ENCODE results near the gene YY1. TPM values are rescaled to one million over a fixed set of nuclear protein-coding genes. Genes with fewer than 3 reads are reported as not detected.

YY1 gene
- total and polyA plus RNA-seq, 2 donors from 2014 or later: 34.2 to 60.4 TPM

DNA sequence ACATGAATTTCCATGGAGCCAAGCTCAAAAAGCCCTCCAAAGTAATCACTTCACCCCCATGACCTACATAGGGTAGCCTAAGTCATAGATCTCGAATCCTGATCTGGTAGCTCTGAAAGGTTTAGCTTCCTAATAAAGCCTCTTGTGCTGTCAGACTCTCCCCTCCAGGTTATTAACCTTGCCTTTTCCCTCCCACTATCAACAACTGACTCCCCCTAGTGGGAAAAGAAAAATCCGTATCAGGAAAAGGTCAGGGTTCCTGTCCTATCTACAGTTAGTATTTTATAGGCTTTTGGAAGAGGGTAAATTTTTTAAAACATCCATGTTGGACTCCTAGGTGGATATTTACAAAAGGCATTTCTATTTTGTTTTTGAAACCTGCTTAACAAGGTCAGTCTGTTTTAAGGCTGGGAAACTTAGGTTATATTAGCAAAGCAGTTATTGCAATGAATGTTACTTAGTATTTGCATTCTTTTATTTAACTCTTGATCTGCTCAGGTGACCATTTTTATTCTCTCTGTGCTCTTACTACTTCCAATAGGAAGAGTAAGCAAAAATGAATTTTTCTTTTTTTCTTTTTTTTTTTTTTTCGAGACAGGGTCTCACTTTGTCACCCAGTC, 8.0 kb downstream of the YY1 start:
- H3K4me3 ChIP-seq (ENCODE audit: low read length in 3 of 3): peak overlapping the region in 2 of 3 donors; percentile 1 to 20
- peaks cover 2 to 33% (median 29%) of the 10 kb centered on the region in 3 donors for H3K4me1 ChIP-seq (ENCODE audit: control insufficient read depth in 2 of 3, insufficient read depth in 2 of 3, low read depth in 1 of 3, low read length in 3 of 3)
- no peaks in the 10 kb centered on the region for H3K27me3 ChIP-seq (ENCODE audit: control insufficient read depth, insufficient read depth, low read length)
- TF ChIP-seq, protein P1, sequence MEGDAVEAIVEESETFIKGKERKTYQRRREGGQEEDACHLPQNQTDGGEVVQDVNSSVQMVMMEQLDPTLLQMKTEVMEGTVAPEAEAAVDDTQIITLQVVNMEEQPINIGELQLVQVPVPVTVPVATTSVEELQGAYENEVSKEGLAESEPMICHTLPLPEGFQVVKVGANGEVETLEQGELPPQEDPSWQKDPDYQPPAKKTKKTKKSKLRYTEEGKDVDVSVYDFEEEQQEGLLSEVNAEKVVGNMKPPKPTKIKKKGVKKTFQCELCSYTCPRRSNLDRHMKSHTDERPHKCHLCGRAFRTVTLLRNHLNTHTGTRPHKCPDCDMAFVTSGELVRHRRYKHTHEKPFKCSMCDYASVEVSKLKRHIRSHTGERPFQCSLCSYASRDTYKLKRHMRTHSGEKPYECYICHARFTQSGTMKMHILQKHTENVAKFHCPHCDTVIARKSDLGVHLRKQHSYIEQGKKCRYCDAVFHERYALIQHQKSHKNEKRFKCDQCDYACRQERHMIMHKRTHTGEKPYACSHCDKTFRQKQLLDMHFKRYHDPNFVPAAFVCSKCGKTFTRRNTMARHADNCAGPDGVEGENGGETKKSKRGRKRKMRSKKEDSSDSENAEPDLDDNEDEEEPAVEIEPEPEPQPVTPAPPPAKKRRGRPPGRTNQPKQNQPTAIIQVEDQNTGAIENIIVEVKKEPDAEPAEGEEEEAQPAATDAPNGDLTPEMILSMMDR (IDR thresholded peaks at IDR 0.05; ENCODE audit: borderline replicate concordance, extremely low read depth, insufficient read depth): peak; percentile 57
- peak overlapping the region; percentile 63 to 81 for H3K27ac ChIP-seq (ENCODE audit: low read depth in 2 of 2, low read length in 2 of 2)
- DNase-seq (peak in 3 of 5 donors; percentile 23 to 80 (median 79)), FAIRE-seq (peak; percentile 23)
- no peaks in the 10 kb centered on the region for H3K9me3 ChIP-seq (ENCODE audit: control insufficient read depth in 2 of 3, insufficient read depth in 1 of 3, low read length in 3 of 3)
- peak overlapping the region in 1 of 3 donors; percentile 14 for H3K9ac ChIP-seq (ENCODE audit: low read length in 3 of 3)
- intact Hi-C loops (cut with DNase I): no loop called here
- H3K36me3 ChIP-seq (ENCODE audit: control insufficient read depth in 2 of 3, insufficient read depth in 3 of 3, low read length in 3 of 3): no peaks in the 10 kb centered on the region

DNA sequence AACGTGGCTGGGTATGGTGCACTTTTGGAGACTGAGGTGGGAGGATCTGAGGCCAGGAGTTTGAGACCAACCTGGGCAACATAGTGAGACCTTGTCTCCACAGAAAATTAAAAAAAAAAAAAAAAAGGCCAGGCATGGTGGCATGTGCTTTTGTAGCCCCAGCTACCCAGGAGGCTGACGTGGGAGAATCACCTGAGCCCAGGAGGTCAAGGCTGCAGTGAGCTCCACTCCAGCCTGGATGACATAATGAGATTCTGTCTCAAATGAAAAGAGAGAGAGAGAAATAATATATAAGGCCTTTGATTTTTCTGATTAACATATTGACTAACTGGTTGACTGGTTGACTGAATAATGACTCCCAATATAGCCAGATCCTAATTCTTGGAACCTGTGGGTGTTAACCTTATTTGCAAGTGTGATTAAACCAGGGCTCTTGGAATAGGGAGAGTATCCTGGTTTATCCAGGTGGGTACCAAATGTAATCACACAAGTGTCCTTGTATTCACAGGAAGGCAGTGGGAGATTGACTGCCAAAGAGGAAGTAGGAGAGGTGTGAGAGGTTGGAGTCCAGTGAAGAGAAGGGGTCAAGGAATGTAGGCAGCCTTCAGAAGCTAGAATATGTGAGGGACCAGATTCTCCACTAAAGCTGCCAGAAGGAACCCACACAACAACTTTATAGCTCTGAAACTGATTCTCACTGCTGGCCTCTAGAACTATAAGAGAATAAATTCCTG, 12.0 kb downstream of the YY1 start:
- Histone ChIP-seq H3K4me3 (ENCODE audit: low read length in 3 of 3) (no peak overlapping the region), H3K27me3 (ENCODE audit: control insufficient read depth, insufficient read depth, low read length) (no peaks in the 10 kb centered on the region), H3K36me3 (ENCODE audit: control insufficient read depth in 2 of 3, insufficient read depth in 3 of 3, low read length in 3 of 3) (no peaks in the 10 kb centered on the region), H3K9ac (ENCODE audit: low read length in 3 of 3) (no peak overlapping the region), H3K27ac (ENCODE audit: low read depth in 2 of 2, low read length in 2 of 2) (no peak overlapping the region), H3K9me3 (ENCODE audit: control insufficient read depth in 2 of 3, insufficient read depth in 1 of 3, low read length in 3 of 3) (no peaks in the 10 kb centered on the region), H3K4me1 (ENCODE audit: control insufficient read depth in 2 of 3, insufficient read depth in 2 of 3, low read depth in 1 of 3, low read length in 3 of 3) (peaks cover 2 to 32% (median 27%) of the 10 kb centered on the region in 3 donors)
- TF ChIP-seq, protein P1 (IDR thresholded peaks at IDR 0.05; ENCODE audit: borderline replicate concordance, extremely low read depth, insufficient read depth): no peak
- DNase-seq (no peak), FAIRE-seq (no peak)
- intact Hi-C loops (cut with DNase I): no loop called here

DNA sequence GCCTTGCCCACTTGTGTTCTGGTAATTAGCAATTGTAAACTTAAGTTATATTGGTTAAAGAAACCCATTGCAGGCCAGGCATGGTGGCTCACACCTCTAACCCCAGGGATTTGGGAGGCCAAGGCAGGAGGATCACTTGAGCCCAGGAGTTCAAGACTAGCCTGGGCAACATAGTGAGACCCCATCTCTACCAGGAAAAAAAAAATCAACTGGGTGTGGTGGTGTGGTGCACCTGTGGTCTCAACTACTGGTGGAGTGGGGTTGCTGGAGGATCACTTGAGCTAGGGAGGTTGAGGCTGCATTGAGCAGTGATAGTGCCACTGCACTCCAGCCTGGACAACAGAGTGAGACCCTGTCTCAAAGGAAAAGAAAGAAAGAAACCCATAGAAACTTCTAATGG, 13.7 kb downstream of the YY1 start:
- FAIRE-seq: no peak
- intact Hi-C loops (cut with DNase I): no loop called here
- H3K27me3 ChIP-seq (ENCODE audit: control insufficient read depth, insufficient read depth, low read length): no peaks in the 10 kb centered on the region
- TF ChIP-seq, protein P1 (IDR thresholded peaks at IDR 0.05; ENCODE audit: borderline replicate concordance, extremely low read depth, insufficient read depth): no peak
- DNase-seq: no peak
- no peak overlapping the region for H3K27ac ChIP-seq (ENCODE audit: low read depth in 2 of 2, low read length in 2 of 2)
- H3K9me3 ChIP-seq (ENCODE audit: control insufficient read depth in 2 of 3, insufficient read depth in 1 of 3, low read length in 3 of 3): no peaks in the 10 kb centered on the region
- H3K4me1 ChIP-seq (ENCODE audit: control insufficient read depth in 2 of 3, insufficient read depth in 2 of 3, low read depth in 1 of 3, low read length in 3 of 3): peaks cover 0 to 22% (median 15%) of the 10 kb centered on the region in 3 donors
- no peak overlapping the region for H3K9ac ChIP-seq (ENCODE audit: low read length in 3 of 3)
- H3K4me3 ChIP-seq (ENCODE audit: low read length in 3 of 3): no peak overlapping the region
- H3K36me3 ChIP-seq (ENCODE audit: control insufficient read depth in 2 of 3, insufficient read depth in 3 of 3, low read length in 3 of 3): no peaks in the 10 kb centered on the region
